NK-92 treated with Interleukin-12 subunit alpha and Interleukin-12 subunit beta, amount 100 ng/mL, for 24 hours (cell line): ENCODE measurements around the gene ANP32E.

Experiments used
- DNase-seq: peaks from one replicate; lab custom pipeline; 2025; lab: John Stamatoyannopoulos, UW

The ANP32E gene

GRCh38 chr1:150168960-150169601 lies 66.8 kb downstream of the ANP32E start:
- DNase-seq = peak; percentile 53
